GM19324 (cell line): Measurements from ENCODE around the gene CCDC28B.

Experiments used
- ATAC-seq: cut with Tn5 transposase; IDR thresholded peaks from one replicate; pipeline ENCODE4 v1.9.1; 2021; ENCODE audit warnings: mild to moderate bottlenecking, moderate library complexity; ENCODE audit not compliant: unreplicated experiment, low FRiP score

Gene CCDC28B

GRCh38 chr1:32192220-32192948 is 8.0 kb upstream of the CCDC28B start:
- ATAC-seq = no peak

- ATAC-seq = no peak
Measured at GRCh38 chr1:32194984-32195383, 5.4 kb upstream of the CCDC28B start.

GRCh38 chr1:32195531-32195930 is 4.9 kb upstream of the CCDC28B start:
- ATAC-seq = no peak

GRCh38 chr1:32195972-32196823 is 4.2 kb upstream of the CCDC28B start:
- no peak for ATAC-seq

GRCh38 chr1:32197074-32197473 is 3.3 kb upstream of the CCDC28B start:
- no peak for ATAC-seq

GRCh38 chr1:32197837-32198236 is 2.6 kb upstream of the CCDC28B start:
- no peak for ATAC-seq

GRCh38 chr1:32198237-32199042 is 2.0 kb upstream of the CCDC28B start:
- no peak for ATAC-seq

GRCh38 chr1:32199043-32199716 is 1.2 kb upstream of the CCDC28B start:
- no peak for ATAC-seq

- ATAC-seq = no peak
Measured at GRCh38 chr1:32199717-32200072, 700 bp upstream of the CCDC28B start.

GRCh38 chr1:32201011-32201855 is 838 bp downstream of the CCDC28B start:
- no peak for ATAC-seq

GRCh38 chr1:32204943-32205361 is 4.6 kb downstream of the CCDC28B start:
- ATAC-seq = no peak

- ATAC-seq = no peak
Measured at GRCh38 chr1:32205401-32206370, 5.3 kb downstream of the CCDC28B start, which contains the start of gene IQCC. TSS of gene IQCC (plus strand) at chr1:32205671. CDS start at chr1:32205682, 11 bp downstream.

GRCh38 chr1:32208469-32208868 is 8.1 kb downstream of the CCDC28B start:
- no peak for ATAC-seq

- ATAC-seq = no peak
Measured at GRCh38 chr1:32208891-32209328, 8.5 kb downstream of the CCDC28B start, which contains the start of gene DCDC2B. TSS of gene DCDC2B (plus strand) at chr1:32209089. CDS start at chr1:32209094, 5 bp downstream.

GRCh38 chr1:32215629-32216480 is 15.5 kb downstream of the CCDC28B start:
- ATAC-seq = no peak

GRCh38 chr1:32216566-32216965 is 16.2 kb downstream of the CCDC28B start:
- no peak for ATAC-seq

- no peak for ATAC-seq
Measured at GRCh38 chr1:32219022-32219421, 18.6 kb downstream of the CCDC28B start.
